HG03565 (cell line): ENCODE data around the gene MTMR3.

Source experiments
- ATAC-seq: cut with Tn5 transposase; IDR thresholded peaks from one replicate; pipeline ENCODE4 v1.9.1; 2021; ENCODE audit warnings: mild to moderate bottlenecking, moderate library complexity; ENCODE audit not compliant: unreplicated experiment

The MTMR3 gene

DNA sequence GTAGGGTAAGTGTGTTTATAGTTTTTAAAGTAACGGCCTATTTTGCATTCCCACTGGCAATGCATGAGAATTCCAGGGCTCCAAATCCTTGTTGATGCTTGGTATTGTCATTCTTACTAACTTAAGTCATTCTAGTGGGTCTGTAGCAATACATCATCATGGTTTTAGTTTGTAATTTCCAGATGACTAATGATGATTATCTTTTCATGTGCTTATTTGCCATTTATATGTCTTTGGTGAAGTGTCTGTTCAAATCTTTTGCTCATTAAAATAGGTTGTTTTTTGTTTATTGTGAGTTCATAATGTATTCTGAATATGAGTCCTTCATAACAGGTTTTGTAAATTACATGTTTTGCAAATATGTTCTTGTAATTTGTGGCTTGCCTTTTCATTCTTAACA, 31.2 kb downstream of the MTMR3 start:
- no peak for ATAC-seq

- no peak for ATAC-seq
Measured at GRCh38 chr22:29914991-29915533, 32.1 kb downstream of the MTMR3 start.

- no peak for ATAC-seq
Measured at GRCh38 chr22:29916007-29916544, 33.1 kb downstream of the MTMR3 start.

GRCh38 chr22:29917052-29917902, 34.3 kb downstream of the MTMR3 start:
- no peak for ATAC-seq

DNA sequence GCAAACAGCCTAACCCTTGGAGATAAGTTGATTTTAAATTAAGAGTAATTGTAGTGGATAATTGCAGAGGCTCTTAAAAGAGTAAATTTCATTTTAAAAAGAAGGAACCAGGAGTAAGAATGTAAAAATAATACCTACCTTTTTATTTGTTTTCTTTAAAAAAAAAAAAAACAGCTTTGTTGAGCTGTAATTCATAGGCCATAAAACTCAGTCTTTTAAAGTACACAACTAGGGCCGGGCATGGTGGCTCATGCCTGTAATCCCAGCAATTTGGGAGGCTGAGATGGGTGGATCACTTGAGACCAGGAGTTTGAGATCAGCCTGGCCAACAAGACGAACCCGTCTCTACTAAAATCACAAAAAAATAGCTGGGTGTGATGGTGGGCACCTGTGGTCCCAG, 42.4 kb downstream of the MTMR3 start:
- no peak for ATAC-seq

GRCh38 chr22:29926057-29926456, 43.1 kb downstream of the MTMR3 start:
- ATAC-seq = no peak

- no peak for ATAC-seq
Measured at GRCh38 chr22:29932136-29932535, 49.2 kb downstream of the MTMR3 start.

- ATAC-seq = no peak
Measured at GRCh38 chr22:29933619-29934018, 50.6 kb downstream of the MTMR3 start.

DNA sequence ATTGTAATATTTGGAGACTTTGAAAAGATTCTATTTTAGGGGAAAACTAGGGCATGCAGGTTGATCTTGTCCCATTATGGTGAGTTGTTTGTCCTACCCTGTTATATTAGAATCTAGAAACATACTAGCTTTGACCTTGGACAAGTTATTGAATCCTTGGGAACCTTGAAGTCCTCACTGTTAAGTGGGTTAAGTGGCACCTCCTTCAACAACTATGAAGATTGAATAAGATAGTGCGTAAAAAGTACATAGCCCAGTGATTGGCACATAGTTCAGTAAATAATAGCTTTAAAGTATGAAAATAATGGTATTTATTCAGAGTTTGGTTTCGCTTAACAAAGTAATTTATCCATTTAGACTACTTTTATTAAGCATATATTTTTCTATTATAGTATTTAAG, 51.6 kb downstream of the MTMR3 start:
- no peak for ATAC-seq

GRCh38 chr22:29936186-29936585, 53.2 kb downstream of the MTMR3 start:
- no peak for ATAC-seq

GRCh38 chr22:29937940-29938693, 55.1 kb downstream of the MTMR3 start:
- ATAC-seq = no peak

- no peak for ATAC-seq
Measured at GRCh38 chr22:29940526-29940925, 57.6 kb downstream of the MTMR3 start.

GRCh38 chr22:29944339-29944738, 61.4 kb downstream of the MTMR3 start:
- no peak for ATAC-seq

DNA sequence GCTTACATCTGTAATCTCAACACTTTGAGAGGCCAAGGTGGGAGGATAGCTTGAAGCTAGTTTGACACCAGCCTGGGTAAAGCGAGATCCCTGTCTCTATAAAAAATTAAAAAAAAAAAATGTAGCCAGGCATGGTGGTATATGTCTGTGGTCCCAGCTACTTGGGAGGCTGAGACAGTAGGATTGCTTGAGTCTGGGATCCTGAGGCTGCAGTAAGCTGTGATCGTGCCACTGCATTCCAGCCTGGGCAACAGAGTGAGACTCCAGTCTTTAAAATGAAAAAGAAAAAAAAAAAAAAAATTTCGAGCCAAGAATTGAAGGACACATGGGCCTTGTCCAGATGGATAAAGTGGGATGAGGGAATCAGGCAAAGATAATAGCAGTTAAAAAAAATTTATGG, 62.5 kb downstream of the MTMR3 start:
- no peak for ATAC-seq

GRCh38 chr22:29946220-29946619, 63.2 kb downstream of the MTMR3 start:
- ATAC-seq = no peak

- no peak for ATAC-seq
Measured at GRCh38 chr22:29947410-29948384, 64.7 kb downstream of the MTMR3 start.

DNA sequence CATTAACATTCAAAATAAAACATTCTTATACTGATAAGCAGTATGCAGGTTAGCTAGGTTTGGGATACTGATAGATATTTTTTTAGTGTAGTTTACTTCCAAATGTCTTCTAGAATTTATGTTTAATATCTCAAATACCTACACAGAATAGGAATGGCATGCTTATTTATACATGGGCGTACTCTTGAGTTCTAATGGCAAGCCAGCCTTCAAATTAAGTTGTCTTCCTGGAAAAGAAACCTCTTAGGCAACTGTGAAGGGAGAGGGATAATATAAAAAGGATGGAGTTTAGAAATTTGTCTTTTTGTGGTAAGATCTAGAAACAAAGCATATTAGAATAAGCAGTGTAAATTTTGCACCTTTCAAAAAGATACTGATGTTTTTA, 65.4 kb downstream of the MTMR3 start:
- ATAC-seq = no peak

DNA sequence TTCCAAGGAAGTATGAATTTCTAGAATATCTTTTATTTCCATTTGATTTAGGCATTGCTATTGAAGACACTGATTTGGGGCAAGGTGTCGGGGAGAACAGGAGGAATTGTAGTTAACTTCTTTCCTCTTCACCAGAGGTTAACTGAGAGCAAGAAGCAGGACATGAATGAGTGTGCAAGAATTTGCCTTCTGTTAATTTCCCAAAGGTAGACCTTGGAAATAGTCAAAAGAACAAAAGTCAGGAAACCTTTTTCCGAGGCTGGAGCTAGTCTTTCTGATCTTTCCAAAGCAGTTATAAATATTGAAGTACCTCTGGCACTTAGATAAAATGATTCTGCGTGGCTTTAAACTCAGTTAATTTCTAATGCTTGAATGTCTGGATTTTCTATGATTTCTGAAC, 66.9 kb downstream of the MTMR3 start:
- no peak for ATAC-seq

DNA sequence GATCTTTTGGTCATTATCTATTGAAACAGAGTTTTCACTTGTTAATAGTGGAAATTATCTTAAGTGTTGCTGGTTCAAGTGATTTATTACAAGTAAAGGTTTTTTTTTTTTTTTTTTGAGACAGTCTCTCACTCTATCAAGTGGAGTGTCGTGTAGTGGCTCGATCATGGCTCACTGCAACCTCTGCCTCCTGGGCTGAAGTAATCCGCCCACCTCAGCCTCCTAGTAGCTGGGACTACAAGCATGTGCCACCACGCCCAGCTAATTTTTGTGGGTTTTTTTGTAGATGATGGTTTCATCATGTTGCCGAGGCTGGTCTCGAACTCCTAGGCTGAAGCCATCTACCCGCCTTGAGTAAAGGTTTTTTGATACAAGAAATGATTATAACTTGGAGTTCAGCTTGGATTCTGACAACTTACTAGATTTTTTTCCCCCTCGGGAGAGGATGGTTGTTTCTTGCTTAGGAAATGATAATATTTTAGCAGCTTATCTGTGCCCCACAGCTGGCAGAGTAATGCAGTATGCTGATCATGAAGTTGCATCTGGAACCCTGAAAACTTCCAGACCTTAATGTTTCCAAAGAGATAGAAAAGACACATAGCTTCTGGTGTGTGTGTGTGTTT, 68.9 kb downstream of the MTMR3 start:
- no peak for ATAC-seq

DNA sequence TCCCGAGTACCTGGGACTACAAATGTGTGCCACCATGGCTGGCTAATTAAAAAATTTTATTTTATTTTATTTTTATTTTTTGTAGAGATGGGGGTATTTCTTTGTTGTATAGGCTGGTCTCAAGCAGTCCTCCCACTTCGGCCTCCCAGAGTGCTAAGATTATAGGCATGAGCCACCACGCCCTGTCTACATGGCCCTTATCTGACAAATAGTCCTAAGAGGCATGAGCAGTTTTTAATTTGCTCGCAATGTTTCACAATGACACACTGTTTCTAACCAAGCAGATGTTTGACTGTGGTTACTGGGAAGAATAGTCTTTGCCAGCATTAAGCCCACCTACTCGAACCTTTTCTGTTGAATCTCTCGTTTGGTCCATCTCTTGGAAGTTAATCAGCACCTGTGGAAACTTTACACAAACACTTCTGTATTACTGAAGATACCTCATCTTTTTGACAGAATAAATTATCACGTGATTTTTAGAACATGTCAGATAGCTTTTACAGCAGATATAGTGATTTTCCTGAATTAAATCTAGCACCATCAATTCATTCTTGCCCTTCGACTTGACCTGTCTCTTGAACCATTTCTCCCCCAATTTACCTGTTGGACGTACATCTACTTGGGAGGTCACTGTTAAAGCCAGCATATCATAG, 71.4 kb downstream of the MTMR3 start:
- no peak for ATAC-seq
